GM19438 (cell line): ENCODE results near the gene STK24.

Source experiments
- ATAC-seq: cut with Tn5 transposase; IDR thresholded peaks from one replicate; pipeline ENCODE4 v1.9.1; 2021; ENCODE audit warnings: low read depth; ENCODE audit not compliant: unreplicated experiment

STK24 gene

GRCh38 chr13:98557937-98558792 lies 18.7 kb downstream of the STK24 start:
- no peak for ATAC-seq

GRCh38 chr13:98556968-98557631 lies 19.8 kb downstream of the STK24 start:
- ATAC-seq, result no peak

- ATAC-seq, result no peak
Measured at GRCh38 chr13:98556142-98556816, 20.6 kb downstream of the STK24 start.

- ATAC-seq, result peak; percentile 70
Measured at GRCh38 chr13:98549728-98550317, 27.1 kb downstream of the STK24 start.

GRCh38 chr13:98549006-98549727 lies 27.7 kb downstream of the STK24 start:
- peak; percentile 14 for ATAC-seq

- no peak for ATAC-seq
Measured at GRCh38 chr13:98548230-98548629, 28.7 kb downstream of the STK24 start.

GRCh38 chr13:98547455-98547854 lies 29.5 kb downstream of the STK24 start:
- no peak for ATAC-seq

- ATAC-seq, result no peak
Measured at GRCh38 chr13:98546402-98546801, 30.5 kb downstream of the STK24 start.

- ATAC-seq, result no peak
Measured at GRCh38 chr13:98544104-98544710, 32.7 kb downstream of the STK24 start.

- no peak for ATAC-seq
Measured at GRCh38 chr13:98543378-98544103, 33.4 kb downstream of the STK24 start.

GRCh38 chr13:98542568-98543377 lies 34.1 kb downstream of the STK24 start:
- ATAC-seq, result no peak

GRCh38 chr13:98541701-98542203 lies 35.2 kb downstream of the STK24 start:
- ATAC-seq, result no peak

GRCh38 chr13:98541191-98541590 lies 35.7 kb downstream of the STK24 start:
- ATAC-seq, result no peak

- peak; percentile 51 for ATAC-seq
Measured at GRCh38 chr13:98540476-98540875, 36.4 kb downstream of the STK24 start.

- ATAC-seq, result no peak
Measured at GRCh38 chr13:98539666-98540065, 37.2 kb downstream of the STK24 start.

GRCh38 chr13:98538876-98539275 lies 38.0 kb downstream of the STK24 start:
- ATAC-seq, result no peak

GRCh38 chr13:98537740-98538139 lies 39.2 kb downstream of the STK24 start:
- ATAC-seq, result no peak

- ATAC-seq, result no peak
Measured at GRCh38 chr13:98537306-98537705, 39.6 kb downstream of the STK24 start.
